ENCODE data around the gene TMC8. TPM values are rescaled to one million over a fixed set of nuclear protein-coding genes. Genes with fewer than 3 reads are reported as not detected.

The TMC8 gene
- total RNA-seq, 1 donor from 2014 or later, result 0.85 TPM

DNA sequence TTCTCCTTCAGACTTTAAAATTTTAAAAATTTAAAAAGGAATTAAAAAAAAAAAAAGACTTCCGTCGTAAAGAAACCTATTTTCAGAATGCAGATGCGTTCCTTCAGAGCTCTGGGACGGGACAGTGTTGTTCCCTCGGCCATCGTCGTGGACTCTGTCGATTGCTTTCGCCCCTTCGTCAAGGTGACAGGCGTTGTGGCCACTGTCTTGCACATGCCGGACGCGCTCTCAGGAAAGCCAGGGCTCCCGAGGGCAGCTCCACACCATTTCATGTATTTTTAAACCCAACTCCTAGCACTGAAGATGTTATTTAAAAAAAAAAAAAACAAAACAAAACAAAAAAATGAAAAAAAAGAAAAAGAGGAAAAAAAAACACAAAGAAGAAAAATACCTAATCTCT lies 24.4 kb upstream of the TMC8 start:
- no peak overlapping the region for H3K4me3 Mint-ChIP-seq
- H3K9me3 Mint-ChIP-seq, result no peaks in the 10 kb centered on the region
- H3K36me3 Mint-ChIP-seq, result peaks cover 16% of the 10 kb centered on the region
- DNase-seq (ENCODE audit: extremely low spot score, unreplicated experiment), result no peak
- no peaks in the 10 kb centered on the region for H3K27me3 Mint-ChIP-seq
- TF ChIP-seq, protein P1, sequence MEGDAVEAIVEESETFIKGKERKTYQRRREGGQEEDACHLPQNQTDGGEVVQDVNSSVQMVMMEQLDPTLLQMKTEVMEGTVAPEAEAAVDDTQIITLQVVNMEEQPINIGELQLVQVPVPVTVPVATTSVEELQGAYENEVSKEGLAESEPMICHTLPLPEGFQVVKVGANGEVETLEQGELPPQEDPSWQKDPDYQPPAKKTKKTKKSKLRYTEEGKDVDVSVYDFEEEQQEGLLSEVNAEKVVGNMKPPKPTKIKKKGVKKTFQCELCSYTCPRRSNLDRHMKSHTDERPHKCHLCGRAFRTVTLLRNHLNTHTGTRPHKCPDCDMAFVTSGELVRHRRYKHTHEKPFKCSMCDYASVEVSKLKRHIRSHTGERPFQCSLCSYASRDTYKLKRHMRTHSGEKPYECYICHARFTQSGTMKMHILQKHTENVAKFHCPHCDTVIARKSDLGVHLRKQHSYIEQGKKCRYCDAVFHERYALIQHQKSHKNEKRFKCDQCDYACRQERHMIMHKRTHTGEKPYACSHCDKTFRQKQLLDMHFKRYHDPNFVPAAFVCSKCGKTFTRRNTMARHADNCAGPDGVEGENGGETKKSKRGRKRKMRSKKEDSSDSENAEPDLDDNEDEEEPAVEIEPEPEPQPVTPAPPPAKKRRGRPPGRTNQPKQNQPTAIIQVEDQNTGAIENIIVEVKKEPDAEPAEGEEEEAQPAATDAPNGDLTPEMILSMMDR (conservative IDR thresholded peaks at IDR 0.05), result no peak
- peaks cover 3% of the 10 kb centered on the region for H3K4me1 Mint-ChIP-seq (ENCODE audit: unreplicated experiment)
- H3K27ac Mint-ChIP-seq, result no peak overlapping the region

DNA sequence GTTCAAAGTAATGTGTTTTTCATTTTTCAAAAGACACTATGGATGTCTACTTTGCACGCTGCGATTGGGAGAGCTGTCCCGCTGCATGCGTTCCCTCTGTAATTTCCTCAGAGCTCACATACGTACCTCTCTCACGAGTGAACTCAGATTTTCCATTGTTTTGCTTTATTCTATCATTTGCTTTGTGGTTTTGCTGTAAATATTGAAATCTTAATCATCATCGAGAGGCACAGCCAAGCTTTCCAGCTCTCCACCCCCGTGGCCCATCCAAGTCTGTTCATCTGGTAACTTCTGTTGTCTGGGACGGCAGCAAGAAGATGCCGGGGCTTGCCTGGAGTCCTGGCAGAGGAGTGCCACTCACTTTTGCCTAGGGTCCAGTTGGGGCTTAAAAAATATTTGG lies 23.1 kb upstream of the TMC8 start:
- Mint-ChIP-seq H3K9me3 (no peaks in the 10 kb centered on the region), H3K36me3 (peaks cover 11% of the 10 kb centered on the region), H3K27ac (no peak overlapping the region), H3K4me1 (ENCODE audit: unreplicated experiment) (peaks cover 4% of the 10 kb centered on the region), H3K4me3 (no peak overlapping the region), H3K27me3 (no peaks in the 10 kb centered on the region)
- TF ChIP-seq, protein P1 (conservative IDR thresholded peaks at IDR 0.05), result no peak
- DNase-seq (ENCODE audit: extremely low spot score, unreplicated experiment), result no peak

DNA sequence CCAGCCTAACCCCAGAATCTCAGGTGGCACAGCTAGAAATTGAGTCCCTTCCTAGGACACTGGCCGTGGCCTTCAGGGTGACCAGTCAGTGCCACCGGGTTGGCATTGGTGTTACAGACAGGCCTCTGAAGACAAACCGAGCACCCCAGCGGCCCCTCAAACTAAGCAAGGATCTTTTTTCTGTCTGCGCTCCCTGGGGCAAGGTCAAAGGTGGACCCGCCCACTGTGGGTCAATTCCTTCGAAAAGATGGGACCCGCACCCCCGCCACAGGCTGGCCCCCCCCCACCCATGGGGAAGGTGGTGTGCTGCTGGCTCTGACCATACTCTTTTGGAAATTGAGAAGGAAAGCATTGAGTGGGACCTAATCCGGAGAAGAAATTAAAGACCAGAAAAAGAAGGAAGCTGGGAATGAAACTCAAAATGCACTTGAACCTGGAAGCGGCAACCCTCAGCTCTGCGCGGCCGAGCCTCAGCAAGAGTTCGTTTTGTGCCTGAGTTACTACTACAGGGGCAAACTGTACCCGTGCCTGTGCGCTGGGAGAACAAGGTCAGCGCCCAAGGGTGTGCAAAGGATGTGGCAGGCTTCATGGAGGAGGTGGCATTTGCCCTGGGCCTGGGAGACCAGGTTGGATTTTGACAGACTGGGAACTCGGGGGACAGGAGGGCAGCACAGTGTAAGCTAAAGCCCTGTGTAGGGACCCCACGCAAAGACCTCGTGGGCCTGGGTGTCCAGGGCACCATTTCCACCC lies 22.4 kb upstream of the TMC8 start:
- H3K27me3 Mint-ChIP-seq, result no peaks in the 10 kb centered on the region
- H3K4me1 Mint-ChIP-seq (ENCODE audit: unreplicated experiment), result peaks cover 6% of the 10 kb centered on the region
- no peak for DNase-seq (ENCODE audit: extremely low spot score, unreplicated experiment)
- no peak overlapping the region for H3K27ac Mint-ChIP-seq
- no peaks in the 10 kb centered on the region for H3K9me3 Mint-ChIP-seq
- no peak overlapping the region for H3K4me3 Mint-ChIP-seq
- TF ChIP-seq, protein P1 (conservative IDR thresholded peaks at IDR 0.05), result no peak
- peaks cover 12% of the 10 kb centered on the region for H3K36me3 Mint-ChIP-seq

DNA sequence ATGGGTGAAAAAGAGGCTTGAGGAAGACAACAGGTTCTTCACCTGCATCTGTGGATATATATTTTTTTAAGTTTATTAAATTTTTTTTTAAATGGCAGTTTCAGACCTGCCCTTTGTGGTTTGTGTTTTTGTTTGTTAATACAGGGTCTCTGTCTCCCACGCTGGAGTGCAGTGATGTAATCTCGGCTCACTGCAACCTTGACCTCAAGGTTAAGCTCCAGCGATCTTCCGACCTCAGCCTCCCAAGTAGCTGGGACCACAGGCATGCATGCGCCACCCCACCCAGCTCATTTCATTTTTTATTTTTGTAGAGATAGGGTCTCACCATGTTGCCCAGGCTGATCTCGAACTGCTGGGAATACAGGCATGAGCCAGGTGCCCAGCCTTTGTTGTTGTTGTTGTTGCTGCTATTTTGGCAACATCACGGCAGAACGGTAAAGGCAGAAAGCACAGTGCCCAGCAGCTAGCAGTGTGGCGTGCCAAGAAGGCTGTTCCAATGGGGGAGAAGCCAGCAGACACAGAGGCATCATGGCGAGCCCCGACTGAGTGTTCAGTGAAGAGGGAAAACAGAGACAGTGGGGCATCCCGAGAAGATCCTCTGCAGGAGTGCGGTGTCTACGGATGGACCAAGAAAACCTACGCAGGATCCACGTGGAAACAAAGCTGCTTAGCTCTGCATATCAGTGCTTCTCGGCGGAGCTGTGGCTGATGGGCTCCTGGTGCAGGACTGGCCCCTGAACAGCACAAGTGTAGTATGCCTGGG lies 21.7 kb upstream of the TMC8 start:
- Mint-ChIP-seq H3K4me3 (no peak overlapping the region), H3K4me1 (ENCODE audit: unreplicated experiment) (peaks cover 6% of the 10 kb centered on the region), H3K36me3 (peaks cover 8% of the 10 kb centered on the region), H3K9me3 (no peaks in the 10 kb centered on the region), H3K27ac (no peak overlapping the region), H3K27me3 (no peaks in the 10 kb centered on the region)
- DNase-seq (ENCODE audit: extremely low spot score, unreplicated experiment), result no peak
- TF ChIP-seq, protein P1 (conservative IDR thresholded peaks at IDR 0.05), result no peak

DNA sequence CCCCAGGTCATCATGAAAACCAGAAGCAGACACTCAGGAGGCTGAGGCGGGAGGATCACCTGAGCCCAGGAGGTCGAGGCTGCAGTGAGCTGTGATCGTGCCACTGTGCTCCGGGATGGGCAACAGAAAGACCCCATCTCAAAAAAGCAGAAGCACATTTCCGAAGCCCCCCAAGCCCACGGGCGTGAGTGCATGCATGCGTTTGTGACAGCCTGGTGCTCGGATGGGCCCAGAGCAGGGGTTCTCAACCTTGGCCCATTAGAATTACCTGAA lies 21.1 kb upstream of the TMC8 start:
- TF ChIP-seq, protein P1 (conservative IDR thresholded peaks at IDR 0.05), result no peak
- Mint-ChIP-seq H3K36me3 (peaks cover 7% of the 10 kb centered on the region), H3K4me1 (ENCODE audit: unreplicated experiment) (peaks cover 6% of the 10 kb centered on the region), H3K9me3 (no peaks in the 10 kb centered on the region), H3K27ac (no peak overlapping the region), H3K27me3 (no peaks in the 10 kb centered on the region), H3K4me3 (no peak overlapping the region)
- DNase-seq (ENCODE audit: extremely low spot score, unreplicated experiment), result no peak
